Lower leg skin (tissue), 3 donors: ENCODE results near the gene GNPDA2.

Experiments used
- CTCF ChIP-seq, 3 donors: fragments of 450-650 bp; IDR thresholded peaks; one replicate each; pipeline ENCODE4 v1.5.1; 2016; ENCODE audit warnings: antibody characterized with exemption in 3 of 3, mild to moderate bottlenecking in 3 of 3, moderate library complexity in 2 of 3
- POLR2A ChIP-seq, 2 donors: fragments of 450-650 bp; IDR thresholded peaks; one replicate each; pipeline ENCODE4 v1.6.1; 2016 to 2017; ENCODE audit warnings: antibody characterized with exemption in 2 of 2, mild to moderate bottlenecking in 1 of 2, moderate library complexity in 1 of 2

- TF ChIP-seq CTCF (IDR thresholded peaks at IDR 0.05): no peak
- TF ChIP-seq POLR2A (IDR thresholded peaks at IDR 0.05): no peak
Measured at GRCh38 chr4:44736900-44737299, 10.5 kb upstream of the GNPDA2 start.
